ENCODE results near the gene STRADA. TPM values are rescaled to one million over a fixed set of nuclear protein-coding genes. Genes with fewer than 3 reads are reported as not detected.

Gene STRADA, protein sequence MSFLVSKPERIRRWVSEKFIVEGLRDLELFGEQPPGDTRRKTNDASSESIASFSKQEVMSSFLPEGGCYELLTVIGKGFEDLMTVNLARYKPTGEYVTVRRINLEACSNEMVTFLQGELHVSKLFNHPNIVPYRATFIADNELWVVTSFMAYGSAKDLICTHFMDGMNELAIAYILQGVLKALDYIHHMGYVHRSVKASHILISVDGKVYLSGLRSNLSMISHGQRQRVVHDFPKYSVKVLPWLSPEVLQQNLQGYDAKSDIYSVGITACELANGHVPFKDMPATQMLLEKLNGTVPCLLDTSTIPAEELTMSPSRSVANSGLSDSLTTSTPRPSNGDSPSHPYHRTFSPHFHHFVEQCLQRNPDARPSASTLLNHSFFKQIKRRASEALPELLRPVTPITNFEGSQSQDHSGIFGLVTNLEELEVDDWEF
- 21.6 and 21.7 TPM in 2 replicates for total RNA-seq (2014; rRNA removed)
- 20.3 TPM for polyA plus RNA-seq (2012)

DNA sequence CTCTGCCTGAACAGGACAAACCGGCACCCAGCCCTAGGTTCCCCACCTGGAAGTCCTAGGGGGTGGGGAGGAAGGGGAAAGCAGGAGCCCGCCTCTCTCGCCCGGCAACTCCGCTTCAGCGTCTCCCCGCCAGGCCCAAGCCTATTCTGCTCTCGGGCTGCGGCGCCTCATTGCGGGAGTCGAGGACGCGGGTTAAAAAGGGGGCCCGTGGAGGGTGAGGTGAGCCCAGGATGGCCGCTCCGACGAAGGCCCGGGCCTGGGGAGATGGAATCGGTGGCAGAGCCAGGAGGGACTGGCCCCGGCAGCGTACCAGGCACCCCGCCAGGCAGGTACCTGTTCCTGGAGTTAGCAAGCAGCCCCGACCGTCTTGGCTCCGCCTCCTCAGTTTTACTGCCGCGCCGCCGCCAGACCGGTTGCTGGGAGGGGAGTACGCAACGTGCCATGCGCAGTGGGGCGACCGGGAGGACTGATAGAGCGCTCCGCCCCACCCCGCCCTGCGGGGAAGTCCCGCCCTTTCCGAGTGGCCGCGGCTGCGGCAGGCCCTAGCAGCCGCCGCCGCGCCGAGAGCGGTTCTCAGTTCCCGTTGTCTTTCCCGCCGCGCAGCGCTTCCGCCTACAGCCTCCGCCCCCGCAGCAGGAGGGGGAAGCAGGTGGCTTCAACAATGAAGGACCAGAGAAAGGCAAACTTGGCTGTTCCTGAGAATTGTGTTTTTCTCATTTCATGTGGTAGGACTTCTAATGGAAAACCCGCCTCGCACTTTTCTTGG, at the start of gene STRADA:
Gene STRADA (minus strand): TSS at position 392 of the 766 bp plus-strand sequence. CDS start 13,430 bp downstream, outside the sequence.
- peak; percentile 95 for DNase-seq (ENCODE audit: low read depth)

DNA sequence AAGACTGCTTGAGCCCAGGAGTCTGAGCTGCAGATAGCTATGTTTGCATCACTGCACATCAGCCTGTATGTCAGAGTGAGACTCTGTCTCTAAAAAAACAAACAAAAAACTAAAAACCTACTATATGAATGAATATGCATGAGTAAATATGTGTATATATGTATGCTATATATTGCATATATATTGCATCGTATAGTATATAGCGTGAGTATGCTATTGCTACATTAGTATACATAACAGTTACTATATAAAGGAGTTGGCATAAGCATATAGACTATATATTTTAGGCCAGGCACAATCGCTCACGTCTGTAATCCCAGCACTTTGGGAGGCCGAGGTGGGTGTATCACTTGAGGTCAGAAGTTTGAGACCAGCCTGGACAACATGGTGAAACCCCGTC, 48.5 kb upstream of the STRADA start:
- no peak for DNase-seq (ENCODE audit: low read depth)

DNA sequence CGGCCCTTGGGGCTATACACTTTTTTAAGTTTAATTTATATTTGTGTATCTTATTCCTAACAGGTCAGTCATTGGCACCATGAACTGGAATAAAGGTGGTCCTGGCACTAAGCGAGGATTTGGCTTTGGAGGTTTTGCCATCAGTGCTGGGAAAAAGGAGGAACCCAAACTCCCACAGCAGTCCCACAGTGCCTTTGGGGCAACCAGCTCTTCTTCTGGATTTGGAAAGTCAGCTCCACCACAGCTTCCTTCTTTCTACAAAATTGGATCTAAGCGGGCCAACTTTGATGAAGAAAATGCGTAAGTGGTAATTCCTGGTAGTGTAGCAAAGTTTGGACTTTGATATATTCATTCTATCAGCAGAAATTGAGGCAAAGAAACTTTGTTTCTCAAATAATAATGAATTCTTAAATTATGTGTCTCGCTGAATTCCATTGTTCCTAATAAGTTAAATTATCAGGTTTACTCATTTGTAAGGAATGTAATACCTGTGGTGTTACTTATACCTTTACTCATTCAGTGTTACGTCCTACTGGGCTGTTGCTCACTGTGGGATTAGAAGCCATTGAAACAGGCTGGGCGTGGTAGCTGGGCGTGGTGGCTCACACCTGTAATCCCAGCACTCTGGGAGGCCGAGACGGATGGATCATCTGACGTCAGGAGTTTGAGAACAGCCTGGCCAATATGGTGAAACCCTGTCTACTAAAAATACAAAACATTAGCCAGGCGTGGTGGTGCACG, 45.5 kb upstream of the STRADA start:
- DNase-seq (ENCODE audit: low read depth): no peak

DNA sequence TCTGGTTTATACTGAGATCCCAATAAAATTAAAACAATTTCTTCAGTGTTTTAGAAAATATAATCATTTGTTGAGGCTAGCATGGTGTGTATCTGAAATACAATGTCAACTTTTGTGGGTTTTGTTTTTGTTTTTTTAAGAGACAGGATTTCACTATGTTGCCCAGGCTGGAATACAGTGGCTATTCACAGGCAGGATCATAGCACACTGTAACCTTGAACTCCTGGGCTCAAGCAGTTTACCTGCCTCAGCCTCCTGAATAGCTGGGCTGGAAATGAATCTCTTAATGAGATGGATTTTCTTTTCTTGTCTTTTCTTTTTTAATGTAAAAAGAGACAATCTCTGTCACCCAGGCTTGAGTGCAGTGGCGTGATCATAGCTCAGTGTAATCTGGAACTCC, 44.5 kb upstream of the STRADA start:
- DNase-seq (ENCODE audit: low read depth): no peak

DNA sequence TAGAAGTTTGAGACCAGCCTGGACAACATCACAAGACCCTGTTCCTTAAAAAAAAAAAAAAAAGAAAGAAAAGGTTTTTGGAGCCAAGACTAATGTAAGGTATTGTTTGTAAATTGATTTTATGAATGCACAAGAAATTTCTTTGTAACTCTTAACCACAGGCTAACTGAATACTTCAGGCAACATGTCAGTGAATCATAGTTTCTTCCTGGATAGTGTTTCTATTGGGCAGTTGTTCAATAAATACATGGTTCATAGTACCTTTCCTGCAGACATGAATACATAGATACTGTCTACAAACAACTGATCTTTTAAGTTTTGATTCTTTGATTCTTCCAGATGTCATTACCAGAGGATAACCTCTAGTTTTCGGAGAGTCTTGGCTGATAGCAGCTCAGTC, 44.0 kb upstream of the STRADA start:
- peak; percentile 67 for DNase-seq (ENCODE audit: low read depth)

DNA sequence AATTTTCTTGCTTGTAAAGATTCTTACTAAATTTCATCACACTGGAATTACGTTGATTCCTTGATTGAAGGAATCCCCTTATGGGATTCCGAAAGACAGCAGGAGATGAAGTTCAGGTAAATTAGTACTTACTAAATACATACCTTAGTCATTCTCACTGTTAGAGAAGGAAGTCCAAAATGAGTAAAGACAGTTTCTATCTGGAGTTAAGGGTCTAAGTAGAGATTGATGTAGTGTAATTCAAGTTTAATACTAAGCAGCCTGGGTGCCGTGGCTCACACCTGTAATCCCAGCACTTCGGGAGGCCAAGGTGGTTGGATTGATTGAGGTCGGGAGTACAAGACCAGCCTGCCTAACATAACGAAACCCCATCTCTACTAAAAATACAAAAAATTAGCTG, 41.9 kb upstream of the STRADA start:
- DNase-seq (ENCODE audit: low read depth): no peak

DNA sequence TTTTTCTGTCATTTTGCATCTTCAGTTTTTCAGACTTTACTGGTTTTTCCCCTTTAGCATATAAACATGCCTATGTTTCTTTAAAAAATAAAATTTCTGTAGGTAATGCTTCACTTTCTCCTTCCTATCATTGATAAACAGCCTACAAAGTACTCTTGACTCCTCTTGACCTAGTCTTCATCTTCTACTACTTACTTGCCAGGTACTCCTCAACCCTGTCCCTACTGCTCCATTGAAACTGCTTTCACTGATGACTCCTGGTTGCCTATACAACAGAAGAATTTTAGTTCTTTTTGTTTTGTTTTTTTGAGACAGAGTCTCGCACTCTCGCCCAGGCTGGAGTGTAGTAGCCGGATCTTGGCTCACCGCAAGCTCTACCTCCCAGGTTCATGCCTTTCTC, 39.3 kb upstream of the STRADA start:
- DNase-seq (ENCODE audit: low read depth): no peak

DNA sequence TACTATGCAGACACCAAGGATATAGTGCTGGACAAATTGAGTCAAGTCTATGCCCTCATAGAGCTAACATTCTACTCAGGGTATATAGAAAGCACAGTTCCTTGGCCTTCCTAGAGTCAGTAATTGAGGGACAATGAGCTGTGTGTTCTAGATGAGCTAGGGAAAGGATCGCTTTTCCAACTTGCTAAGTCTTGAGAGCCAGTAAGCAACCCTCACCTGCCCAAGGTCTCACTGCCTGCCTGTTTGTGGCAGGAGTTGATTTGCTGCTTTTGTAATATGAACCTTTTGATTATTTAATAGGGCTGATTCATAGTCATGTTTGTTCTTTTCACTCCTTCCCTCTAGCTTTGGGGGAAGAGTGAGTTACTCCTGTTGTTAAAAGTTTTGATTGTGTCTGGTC, 38.9 kb upstream of the STRADA start:
- DNase-seq (ENCODE audit: low read depth): peak; percentile 62

DNA sequence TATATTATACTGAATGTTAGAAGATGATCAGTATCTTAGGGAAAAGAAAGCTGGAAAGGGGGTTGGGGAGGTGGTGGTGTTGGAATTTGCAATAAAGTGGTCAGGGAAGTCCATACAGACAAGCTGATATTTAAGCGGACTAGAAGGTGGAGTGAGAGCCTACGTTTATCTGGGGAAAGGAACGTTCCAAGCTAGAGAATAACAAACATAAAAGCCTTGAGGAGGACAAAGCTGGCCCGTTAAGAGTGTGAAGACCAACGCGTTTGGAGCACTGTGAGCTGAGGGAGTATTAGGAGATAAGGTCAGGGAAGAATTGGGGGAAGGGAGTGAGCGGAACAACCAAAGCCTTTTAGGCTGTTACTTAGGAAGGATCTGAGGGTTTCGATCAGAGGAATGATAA, 33.8 kb upstream of the STRADA start:
- DNase-seq (ENCODE audit: low read depth): no peak

DNA sequence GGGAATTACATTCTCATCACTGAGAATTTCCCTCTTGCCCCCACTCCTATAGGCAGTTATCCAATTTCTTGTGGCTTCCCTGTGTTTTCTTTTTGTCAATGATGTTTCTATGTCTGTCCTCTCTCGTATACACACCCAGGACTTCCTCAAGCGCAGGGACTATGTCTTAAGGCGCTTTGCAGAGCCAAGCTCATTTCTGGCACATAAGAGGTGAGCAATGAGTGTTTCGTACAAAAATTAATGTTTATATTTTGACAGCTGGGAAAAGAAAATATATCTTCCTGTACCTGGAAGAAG, 33.3 kb upstream of the STRADA start:
- no peak for DNase-seq (ENCODE audit: low read depth)

DNA sequence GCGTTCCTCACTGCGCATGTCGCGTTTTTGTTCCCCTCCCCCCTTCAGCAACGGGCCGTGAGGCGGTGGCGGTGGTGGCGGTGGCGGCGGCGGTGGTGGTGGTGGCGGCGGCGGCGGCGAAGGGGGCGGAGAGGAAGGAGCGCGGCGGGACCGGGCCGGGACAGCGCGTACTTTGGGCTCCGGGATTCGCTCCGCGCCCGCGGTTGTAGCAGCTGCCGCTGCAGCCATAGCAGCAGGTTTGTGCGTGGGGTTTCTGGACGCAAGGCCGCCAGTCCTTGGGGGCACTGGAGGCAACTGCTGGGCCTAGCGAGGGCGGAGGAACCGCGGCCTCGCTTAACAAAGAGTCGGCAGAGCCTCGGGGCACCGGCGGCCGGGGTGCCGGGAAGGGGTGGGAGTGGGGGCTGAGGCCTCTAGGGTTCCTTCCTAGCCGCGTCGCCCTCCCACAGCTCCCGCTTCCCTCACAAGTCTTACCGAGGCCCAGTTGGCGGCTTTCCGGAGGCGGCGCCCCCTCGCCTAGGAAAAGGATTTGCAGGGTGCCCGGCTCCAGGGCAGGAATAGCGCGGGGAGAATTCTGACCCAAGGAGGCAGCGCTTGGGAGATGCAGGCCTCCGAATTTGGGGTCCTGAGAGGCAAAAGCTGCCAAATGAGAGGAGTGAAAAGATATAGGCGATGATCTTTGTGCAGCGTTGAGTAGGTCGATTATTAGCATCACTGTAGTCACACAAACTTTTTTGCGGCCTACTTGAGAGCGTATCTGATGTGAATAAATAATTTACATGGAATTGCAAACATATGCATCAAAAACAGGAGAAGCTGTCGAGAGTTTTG, 32.8 kb upstream of the STRADA start, which contains the start of gene DDX42:
Gene DDX42 (plus strand): TSS at position 30 of the 828 bp plus-strand sequence. CDS start 12,880 bp downstream, outside the sequence.
- peak; percentile 52 for DNase-seq (ENCODE audit: low read depth)

DNA sequence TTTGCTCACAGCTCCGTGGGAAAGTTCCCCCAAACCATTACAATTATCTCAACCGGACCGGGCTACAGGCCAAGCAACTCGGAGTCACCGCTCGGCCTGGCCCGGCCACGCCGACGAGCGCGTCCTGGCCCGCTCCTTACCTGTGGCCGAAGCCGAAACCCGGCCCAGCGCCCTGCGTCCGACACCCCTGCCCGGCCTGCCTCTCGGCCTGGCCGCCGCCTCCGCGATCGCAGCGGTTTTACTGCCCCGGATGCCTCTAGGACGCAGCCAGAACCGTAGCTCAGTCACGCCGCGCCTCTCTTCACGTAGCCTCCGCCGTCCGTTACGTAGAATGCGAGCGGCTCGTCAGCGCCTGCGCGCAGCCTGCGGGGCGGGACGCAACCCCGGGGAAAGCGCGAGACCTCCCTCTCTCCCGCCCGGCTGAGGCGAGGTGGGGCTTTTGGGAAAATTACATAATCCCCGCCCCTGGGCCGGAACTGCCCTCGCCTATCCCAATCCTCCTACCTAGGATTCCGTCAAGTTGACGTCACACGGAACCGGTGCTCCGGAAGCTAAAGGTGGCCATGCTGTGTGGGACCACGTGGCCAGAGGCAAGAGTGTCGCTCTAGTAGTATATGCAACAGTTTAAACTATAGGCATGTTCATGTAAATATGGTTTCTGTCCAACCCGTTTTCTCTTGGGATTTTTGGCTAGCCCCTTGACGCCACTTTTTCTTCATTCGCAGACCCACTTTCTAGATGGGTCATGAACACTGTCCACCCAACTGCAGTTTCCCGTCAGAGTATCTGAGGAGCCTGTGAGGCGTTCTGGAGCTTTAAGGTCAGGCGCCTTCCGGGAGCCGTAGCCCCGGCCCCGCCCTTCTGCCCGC, 31.9 kb upstream of the STRADA start, which contains the start of gene CCDC47:
Gene CCDC47 (minus strand): TSS at position 326 of the 869 bp plus-strand sequence. CDS start 7,422 bp downstream, outside the sequence.
- DNase-seq (ENCODE audit: low read depth): peak; percentile 99

DNA sequence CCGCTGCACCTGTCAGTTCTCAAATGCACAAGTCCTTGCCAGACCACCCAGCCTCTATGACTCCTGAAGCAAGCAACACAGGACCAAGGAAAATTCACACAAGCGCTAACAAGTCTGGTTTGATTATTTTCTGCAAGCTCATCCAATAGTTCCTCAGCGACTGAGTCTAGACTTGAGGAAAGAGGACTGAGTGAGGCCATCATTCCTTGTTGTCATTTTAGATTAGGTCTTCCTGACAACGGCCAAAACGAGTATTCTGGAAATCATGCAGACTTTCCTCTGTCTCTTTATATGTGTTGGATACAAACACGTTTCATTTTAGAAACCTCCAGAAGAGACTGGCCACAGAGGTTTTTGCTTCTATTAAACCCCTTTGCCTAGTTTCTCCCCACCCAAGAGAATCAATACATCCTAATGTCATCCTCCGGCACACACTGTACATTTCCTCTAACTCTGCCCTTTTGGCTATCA, 31.2 kb upstream of the STRADA start:
- DNase-seq (ENCODE audit: low read depth): peak; percentile 30

DNA sequence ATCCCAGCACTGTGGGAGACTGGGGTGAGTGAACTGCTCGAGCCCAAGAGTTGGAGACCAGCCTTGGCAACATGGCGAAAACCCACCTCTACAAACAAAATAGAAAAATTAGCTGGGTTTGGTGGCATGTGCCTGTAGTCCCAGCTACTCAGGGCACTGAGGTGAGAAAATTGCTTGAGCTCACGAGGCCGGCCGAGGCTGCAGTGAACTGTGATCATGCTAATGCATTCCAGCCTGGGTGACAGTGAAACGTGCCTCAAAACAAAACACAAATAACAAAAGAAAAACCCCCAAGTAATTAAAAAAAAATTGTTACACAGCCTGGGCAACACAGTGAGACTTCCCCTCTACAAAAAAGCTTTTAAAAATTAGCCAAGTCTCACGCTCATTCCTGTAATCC, 26.8 kb upstream of the STRADA start:
- no peak for DNase-seq (ENCODE audit: low read depth)

DNA sequence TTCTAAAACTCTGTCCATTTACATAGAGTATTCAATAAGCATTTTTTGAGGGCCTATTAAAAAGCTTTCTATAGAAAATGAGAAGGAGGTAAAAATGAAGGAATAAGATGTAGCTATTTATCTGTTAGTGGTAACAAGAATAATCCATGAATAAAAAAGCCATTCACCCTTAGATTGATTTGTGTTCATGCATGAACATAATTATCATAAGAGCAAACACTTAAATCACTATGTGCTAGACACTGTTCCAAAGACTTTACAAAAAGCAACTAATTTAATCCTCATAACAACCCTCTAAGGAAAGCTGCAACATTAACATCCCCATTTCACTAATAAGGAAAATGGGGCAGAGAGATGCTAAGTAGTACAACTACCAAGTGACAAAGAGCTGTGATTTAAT, 25.2 kb upstream of the STRADA start:
- DNase-seq (ENCODE audit: low read depth): no peak

DNA sequence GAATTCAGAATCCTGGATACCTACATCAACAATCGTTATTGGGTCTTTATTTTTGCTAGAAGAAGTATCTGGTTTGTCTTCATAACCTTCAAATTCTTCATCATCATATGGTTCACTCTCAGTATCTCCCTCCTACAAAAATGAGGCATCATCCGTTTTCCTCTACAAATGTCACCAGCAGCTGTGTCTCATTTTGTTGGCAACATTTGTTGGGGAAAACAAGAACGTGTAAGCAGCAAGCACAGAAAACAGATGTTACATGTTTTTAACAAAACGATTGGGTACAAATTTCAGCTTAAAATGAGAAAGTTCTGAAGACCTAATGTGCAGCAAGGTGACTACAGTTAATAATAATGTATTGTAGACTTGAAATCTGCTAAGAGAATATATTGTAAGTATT, 23.1 kb upstream of the STRADA start:
- no peak for DNase-seq (ENCODE audit: low read depth)

DNA sequence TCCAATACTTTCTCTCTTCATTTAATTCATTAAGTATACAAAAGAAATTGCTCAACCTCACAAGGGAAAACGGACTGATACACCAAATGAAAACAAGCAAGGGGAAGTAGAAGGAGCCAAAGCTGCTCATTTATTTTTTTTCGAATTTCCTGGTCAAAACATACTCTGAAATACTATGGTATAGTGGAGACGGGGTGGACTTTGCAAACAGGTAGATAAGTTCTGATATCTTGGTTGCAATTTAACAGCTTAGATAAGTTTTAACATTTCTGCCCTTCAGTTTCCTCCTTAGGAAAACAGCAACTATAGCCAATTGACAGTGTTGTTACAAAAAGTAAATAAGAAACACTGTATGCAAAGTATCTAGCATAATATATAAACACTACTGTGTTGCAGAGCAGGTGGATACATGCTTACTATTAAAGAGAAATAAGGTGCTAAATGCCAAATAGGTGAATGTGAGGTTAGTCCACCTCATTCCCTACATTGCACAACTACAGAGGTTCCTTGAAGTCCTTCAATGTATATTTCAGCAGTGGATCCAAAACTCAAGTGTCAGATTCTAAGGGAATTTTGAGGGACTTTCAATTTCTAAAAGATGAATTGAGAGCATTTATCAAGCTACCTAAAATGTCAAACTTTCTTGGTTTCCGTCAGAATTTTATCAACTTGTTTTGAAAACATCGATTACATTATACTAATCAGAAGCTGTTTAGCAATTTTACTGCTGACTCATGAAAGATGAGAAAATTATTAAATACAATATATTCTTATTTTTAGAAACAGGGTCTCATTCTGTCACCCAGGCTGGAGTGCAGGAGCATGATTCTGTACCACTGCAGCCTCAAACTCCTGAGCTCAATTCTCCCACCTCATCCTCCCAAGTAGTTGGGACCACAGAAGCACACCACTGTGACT, 20.8 kb upstream of the STRADA start:
- no peak for DNase-seq (ENCODE audit: low read depth)

DNA sequence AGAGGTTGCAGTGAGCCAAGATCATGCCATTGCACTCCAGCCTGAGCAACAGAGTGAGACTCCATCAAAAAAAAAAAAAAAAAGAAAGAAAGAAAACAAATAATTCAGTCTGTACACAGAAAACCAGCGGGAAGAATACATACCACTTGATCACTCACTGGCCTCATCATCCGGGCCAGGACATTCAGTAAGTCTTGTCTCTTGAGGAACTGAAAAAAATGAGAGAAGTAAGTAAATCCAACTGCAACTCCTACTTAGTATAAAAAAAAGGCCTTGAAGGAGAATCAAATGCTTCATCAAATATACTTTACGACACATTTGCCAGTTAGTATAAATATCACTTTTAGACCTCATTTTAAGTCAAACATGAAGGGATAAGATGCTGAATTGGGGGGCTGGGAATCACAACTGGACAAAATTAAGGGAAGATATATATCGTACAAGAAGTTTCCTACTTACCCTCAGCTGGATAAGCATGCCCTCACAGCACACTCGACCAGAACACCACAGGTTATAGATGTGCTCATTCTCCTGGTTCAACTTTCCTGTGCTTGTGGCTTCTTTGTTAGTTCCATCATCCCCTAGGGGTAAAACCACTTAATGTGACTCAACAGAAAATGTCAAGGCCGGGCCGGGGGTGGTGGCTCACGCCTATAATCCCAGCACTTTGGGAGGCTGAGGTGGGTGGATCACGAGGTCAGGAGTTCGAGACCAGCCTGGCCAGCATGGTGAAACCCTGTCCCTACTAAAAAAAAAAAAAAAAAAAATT, 19.4 kb upstream of the STRADA start:
- peak; percentile 29 for DNase-seq (ENCODE audit: low read depth)

Data from LHCN-M2 (cell line).